Fibroblast of the aortic adventitia (primary cell): ENCODE measurements around the gene TNK1. TPM values are rescaled to one million over a fixed set of nuclear protein-coding genes. Genes with fewer than 3 reads are reported as not detected.

Source experiments
- DNase-seq: peaks from one replicate; pipeline ENCODE4 v3.0.0-alpha.2; 2010; ENCODE audit warnings: low read depth
- H3K4me3 ChIP-seq: 2 replicates; pipeline ENCODE4 v1.5.1; 2011; ENCODE audit warnings: low read depth, mild to moderate bottlenecking, control low read depth, low read length, moderate library complexity
- CTCF ChIP-seq: IDR thresholded peaks from 2 replicates; pipeline ENCODE4 v1.5.1; 2011; ENCODE audit warnings: mild to moderate bottlenecking, low read length, control low read depth, inconsistent platforms; ENCODE audit not compliant: insufficient read depth
- total RNA-seq: library from RNA; depleted of rRNA; stranded (reverse); fragments of >200 nt; gene quantifications from 2 replicates; pipeline ENCODE4 v1.2.3, GENCODE V29; 2012; ENCODE audit warnings: low replicate concordance

TNK1 gene
- total RNA-seq, 1 donor = under 0.01 TPM

DNA sequence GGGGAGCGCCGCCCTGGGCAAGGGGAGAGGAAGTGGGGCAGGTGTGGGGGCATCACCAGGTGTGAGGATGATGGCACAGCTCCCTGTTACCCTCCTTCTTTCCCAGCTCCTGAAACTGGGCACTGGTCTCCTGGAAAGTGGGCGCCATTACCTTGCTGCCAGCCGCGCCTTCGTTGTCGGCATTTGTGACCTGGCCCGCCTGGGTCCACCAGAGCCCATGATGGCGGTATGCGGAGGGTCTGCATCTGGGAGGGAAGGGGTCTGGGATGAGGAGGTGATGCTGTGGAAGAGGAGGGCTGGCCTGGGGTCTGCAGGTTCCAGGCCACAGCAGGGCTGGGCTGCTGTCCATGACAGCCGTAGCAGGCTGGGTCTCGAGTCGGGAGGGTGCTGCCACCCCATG lies 39.0 kb upstream of the TNK1 start:
- no peak overlapping the region for H3K4me3 ChIP-seq
- DNase-seq = no peak
- no peak for TF ChIP-seq CTCF

GRCh38 chr17:7343250-7343649 lies 37.6 kb upstream of the TNK1 start:
- DNase-seq = no peak
- TF ChIP-seq CTCF = no peak
- H3K4me3 ChIP-seq = no peak overlapping the region

- TF ChIP-seq CTCF = no peak
- H3K4me3 ChIP-seq = no peak overlapping the region
- DNase-seq = no peak
Measured at GRCh38 chr17:7346761-7347614, 33.9 kb upstream of the TNK1 start.

GRCh38 chr17:7347630-7348477 lies 33.0 kb upstream of the TNK1 start:
- DNase-seq = no peak
- TF ChIP-seq CTCF = no peak
- H3K4me3 ChIP-seq = no peak overlapping the region

GRCh38 chr17:7348478-7349242 lies 32.2 kb upstream of the TNK1 start:
- TF ChIP-seq CTCF = no peak
- no peak overlapping the region for H3K4me3 ChIP-seq
- peak; percentile 70 for DNase-seq

DNA sequence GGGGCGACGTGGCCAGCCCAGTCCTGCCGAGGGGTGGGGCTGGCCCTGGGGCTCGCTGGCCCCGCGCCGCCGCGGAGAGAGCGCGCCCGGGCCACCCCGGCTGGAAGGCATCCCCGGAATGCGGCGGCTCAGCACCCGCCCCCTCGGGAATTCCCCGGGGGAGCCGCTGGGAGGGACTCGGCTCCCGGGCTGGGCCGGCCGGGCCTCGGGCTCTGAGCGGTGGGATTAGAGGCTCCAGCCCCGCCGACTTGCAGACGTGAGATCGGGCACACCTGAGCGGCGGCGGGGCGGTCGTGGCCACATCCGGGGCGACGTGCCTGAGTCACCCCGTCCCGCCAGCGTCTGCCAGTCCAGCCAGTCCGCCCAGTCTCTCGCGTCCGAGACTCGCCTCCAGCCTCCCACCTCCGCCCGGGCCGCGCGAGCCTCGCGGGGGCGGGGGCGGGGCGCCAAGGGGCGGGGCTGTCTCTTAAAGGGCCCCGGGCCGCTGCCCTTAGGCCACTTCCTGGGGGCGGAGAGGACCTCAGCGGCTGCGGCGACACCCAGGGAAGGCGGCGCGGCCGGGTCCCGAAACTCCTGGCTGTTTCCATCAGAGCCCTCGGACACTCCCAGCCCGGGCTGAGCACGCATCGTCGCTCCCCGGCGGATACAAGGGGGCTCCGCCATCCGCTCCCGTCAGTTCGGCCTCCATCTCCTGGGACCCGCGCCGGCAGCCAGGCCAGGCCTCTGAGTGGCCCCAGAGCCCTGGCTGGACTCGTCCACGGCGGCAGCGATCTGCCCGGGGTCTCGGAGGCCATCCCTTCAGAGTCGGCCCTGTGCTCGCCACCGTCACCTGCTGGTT lies 29.0 kb upstream of the TNK1 start, which contains the start of gene KCTD11:
KCTD11 (plus strand) TSS at position 498 of the 838 bp plus-strand sequence.
- TF ChIP-seq CTCF = no peak
- peak within 1 kb of the TSS; percentile 88 for H3K4me3 ChIP-seq
- DNase-seq = peak; percentile 87
